Measurements from ENCODE around the gene RNF144B. TPM values are rescaled to one million over a fixed set of nuclear protein-coding genes. Genes with fewer than 3 reads are reported as not detected.

The RNF144B gene
- total and polyA plus RNA-seq, 2 of the 8 experiments (the other 6 are each of a cell fraction or from before 2014, with no cell fraction given) = 1.8 to 11.2 TPM

DNA sequence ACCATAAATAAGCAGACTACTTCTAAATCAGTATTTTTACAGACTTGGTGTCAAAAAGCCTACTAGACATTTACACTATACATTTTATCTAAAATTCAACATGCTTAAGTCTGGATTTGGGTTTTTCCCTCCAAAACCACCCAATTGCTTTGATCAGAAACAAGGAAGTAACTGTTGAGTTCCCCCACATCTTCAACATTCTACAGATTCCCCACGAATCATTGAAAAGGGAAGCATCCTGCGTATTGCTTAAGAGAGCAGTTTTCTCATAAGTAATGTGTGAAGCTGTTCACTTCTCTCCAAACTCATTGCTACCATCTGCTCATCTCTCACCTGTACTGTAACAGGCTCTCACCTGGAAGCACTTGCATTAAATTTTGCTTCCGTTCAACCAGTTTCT is 36.4 kb upstream of the RNF144B start:
- H3K79me1 ChIP-seq (ENCODE audit: low read depth, low read length) = no peaks in the 10 kb centered on the region
- H2BK5ac ChIP-seq (ENCODE audit: low read depth, low read length) = no peak overlapping the region
- no peak overlapping the region for H2AFZ ChIP-seq (ENCODE audit: low read length)
- ChIA-PET CTCF (ENCODE audit: partially characterized antibody) (interaction anchor here (1.2 kb wide), 1 partner anchor 152 kb away, joined by 3 read pairs; no protein-coding TSS in a partner anchor), POLR2A (ENCODE audit: partially characterized antibody) (interaction anchor here (1.1 kb wide), 1 partner anchor 14 kb away, joined by 3 read pairs; no protein-coding TSS in a partner anchor)
- H3K79me2 ChIP-seq (ENCODE audit: control insufficient read depth in 1 of 2, insufficient read depth in 2 of 2, low read length in 2 of 2) = no peaks in the 10 kb centered on the region
- no peak overlapping the region for H3K4me3 ChIP-seq (ENCODE audit: extremely low read depth in 1 of 4, insufficient read depth in 2 of 4, low read depth in 3 of 4, low read length in 4 of 4)
- no peak overlapping the region for H3K56ac ChIP-seq (replicated peaks; ENCODE audit: insufficient read length, low read depth, low read length)
- H3K4me2 ChIP-seq (ENCODE audit: insufficient read depth in 1 of 2, low read depth in 2 of 2, low read length in 2 of 2) = no peak overlapping the region
- H2BK20ac ChIP-seq (ENCODE audit: low read length) = no peak overlapping the region
- no peak overlapping the region for H2AK5ac ChIP-seq (ENCODE audit: low read depth, low read length)
- no peak overlapping the region for H3K9ac ChIP-seq (replicated peaks in 1 of 4; ENCODE audit: extremely low read depth in 1 of 4, low read depth in 3 of 4, low read length in 3 of 4)
- no peak overlapping the region for H4K91ac ChIP-seq (replicated peaks; ENCODE audit: insufficient read length, low read length)
- no peak overlapping the region for H3K18ac ChIP-seq (ENCODE audit: extremely low read depth, low read length)
- no peak overlapping the region for H4K8ac ChIP-seq (ENCODE audit: extremely low read depth, insufficient read depth, low read length)
- H3K27ac ChIP-seq (ENCODE audit: low read depth, low read length) = no peak overlapping the region
- no peaks in the 10 kb centered on the region for H3K23me2 ChIP-seq (ENCODE audit: low read depth, low read length)
- FAIRE-seq = no peak
- no peak overlapping the region for H2BK15ac ChIP-seq (ENCODE audit: low read length)
- no peak for TF ChIP-seq POLR2A (IDR thresholded peaks at IDR 0.05; ENCODE audit: control extremely low read depth in 1 of 2, low read depth in 2 of 2, low read length in 2 of 2)
- H4K5ac ChIP-seq (ENCODE audit: insufficient read length, low read depth, low read length) = no peak overlapping the region
- H4K20me1 ChIP-seq (replicated peaks in 1 of 2; ENCODE audit: control insufficient read depth in 1 of 2, insufficient read depth in 2 of 2, low read length in 2 of 2) = no peaks in the 10 kb centered on the region
- H3K27me3 ChIP-seq (replicated peaks in 1 of 4; ENCODE audit: control insufficient read depth in 3 of 4, extremely low read depth in 1 of 4, insufficient read depth in 3 of 4, low read length in 3 of 4) = no peaks in the 10 kb centered on the region; a peak in 1 of 7 replicates
- DNase-seq (ENCODE audit: low read depth in 1 of 2, low spot score in 2 of 2) = no peak
- H3K14ac ChIP-seq (ENCODE audit: insufficient read length) = no peak overlapping the region
- H3K36me3 ChIP-seq (ENCODE audit: control insufficient read depth in 2 of 4, insufficient read depth in 4 of 4, low read length in 3 of 4) = no peaks in the 10 kb centered on the region
- no peak overlapping the region for H3K23ac ChIP-seq (ENCODE audit: insufficient read length)
- no peak overlapping the region for H3K4ac ChIP-seq (replicated peaks; ENCODE audit: insufficient read length, low read depth, low read length)
- no peaks in the 10 kb centered on the region for H3K4me1 ChIP-seq (replicated peaks in 1 of 4; ENCODE audit: control insufficient read depth in 3 of 4, insufficient read depth in 4 of 4, low read length in 3 of 4)
- no peak overlapping the region for H2BK12ac ChIP-seq (ENCODE audit: low read depth, low read length)
- H3K9me3 ChIP-seq (ENCODE audit: insufficient read depth in 2 of 2, low read depth in 1 of 2, low read length in 1 of 2) = no peaks in the 10 kb centered on the region
- WGBS, 2 experiments (ENCODE audit: extremely low coverage in 1 of 2, insufficient coverage in 1 of 2, insufficient read length in 1 of 2, insufficient replicate concordance in 2 of 2, low coverage in 1 of 2, low lambda C conversion rate in 2 of 2, missing lambda C conversion rate in 1 of 2) = 92% methylated on average over 3 of the region's 3 CpGs; no CpG with 5 or more reads in 1 of the 2 experiments
- no peak overlapping the region for H2BK120ac ChIP-seq (replicated peaks; ENCODE audit: low read depth, low read length)

Data from H1 (cell line).